PC-9 (cell line): ENCODE measurements around the gene MGRN1.

ENCODE experiments used
- EZH2 ChIP-seq: fragments of 200-600 bp; sonication (generic); IDR thresholded peaks from 2 replicates; pipeline ENCODE4 v1.8.0; 2017; ENCODE audit warnings: antibody characterized with exemption, low read depth
- TF ChIP-seq, protein P1 (sequence below): fragments of 200-600 bp; sonication (generic); conservative IDR thresholded peaks from 2 replicates; pipeline ENCODE4 v1.6.1; 2017; ENCODE audit warnings: mixed run types, antibody characterized with exemption, mild to moderate bottlenecking, moderate library complexity

DNA sequence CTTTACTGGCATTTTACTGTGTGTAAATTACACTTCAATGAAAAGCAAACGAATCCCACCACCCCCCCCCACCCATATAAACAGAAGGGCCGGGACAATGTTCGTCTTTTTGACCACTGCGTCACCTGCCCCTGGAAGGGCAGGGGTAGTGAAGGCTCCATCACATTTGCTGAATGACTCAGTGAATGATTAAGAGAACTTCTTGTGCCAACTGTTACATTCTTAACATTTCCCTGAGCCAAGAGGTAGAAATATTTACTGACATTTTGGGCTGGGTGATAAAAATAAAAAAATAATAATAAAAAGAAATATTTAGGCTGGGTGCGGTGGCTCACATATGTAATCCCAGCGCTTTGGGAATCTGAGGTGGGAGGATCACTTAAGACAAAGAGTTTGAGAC, 44.4 kb upstream of the MGRN1 start:
- no peak for TF ChIP-seq EZH2
- TF ChIP-seq, protein P1, sequence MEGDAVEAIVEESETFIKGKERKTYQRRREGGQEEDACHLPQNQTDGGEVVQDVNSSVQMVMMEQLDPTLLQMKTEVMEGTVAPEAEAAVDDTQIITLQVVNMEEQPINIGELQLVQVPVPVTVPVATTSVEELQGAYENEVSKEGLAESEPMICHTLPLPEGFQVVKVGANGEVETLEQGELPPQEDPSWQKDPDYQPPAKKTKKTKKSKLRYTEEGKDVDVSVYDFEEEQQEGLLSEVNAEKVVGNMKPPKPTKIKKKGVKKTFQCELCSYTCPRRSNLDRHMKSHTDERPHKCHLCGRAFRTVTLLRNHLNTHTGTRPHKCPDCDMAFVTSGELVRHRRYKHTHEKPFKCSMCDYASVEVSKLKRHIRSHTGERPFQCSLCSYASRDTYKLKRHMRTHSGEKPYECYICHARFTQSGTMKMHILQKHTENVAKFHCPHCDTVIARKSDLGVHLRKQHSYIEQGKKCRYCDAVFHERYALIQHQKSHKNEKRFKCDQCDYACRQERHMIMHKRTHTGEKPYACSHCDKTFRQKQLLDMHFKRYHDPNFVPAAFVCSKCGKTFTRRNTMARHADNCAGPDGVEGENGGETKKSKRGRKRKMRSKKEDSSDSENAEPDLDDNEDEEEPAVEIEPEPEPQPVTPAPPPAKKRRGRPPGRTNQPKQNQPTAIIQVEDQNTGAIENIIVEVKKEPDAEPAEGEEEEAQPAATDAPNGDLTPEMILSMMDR: no peak
